Stimulated activated CD4-positive, alpha-beta T cell treated with anti-CD3 and anti-CD28 coated beads, Interleukin-15, amount 100 ng/mL, for 1 hour (primary cell): ENCODE data around the gene TTC21B.
"Not testable (repeated sequence)": the region's sequence is repeated elsewhere in the genome, so short reads cannot be mapped to it uniquely, and the experiment has no call there.

ENCODE experiments used
- DNase-seq, 2 donors: peaks; one replicate each; pipeline ENCODE4 v3.0.0-alpha.2; 2020; ENCODE audit warnings: low read depth in 1 of 2, low spot score in 1 of 2

Gene TTC21B

DNA sequence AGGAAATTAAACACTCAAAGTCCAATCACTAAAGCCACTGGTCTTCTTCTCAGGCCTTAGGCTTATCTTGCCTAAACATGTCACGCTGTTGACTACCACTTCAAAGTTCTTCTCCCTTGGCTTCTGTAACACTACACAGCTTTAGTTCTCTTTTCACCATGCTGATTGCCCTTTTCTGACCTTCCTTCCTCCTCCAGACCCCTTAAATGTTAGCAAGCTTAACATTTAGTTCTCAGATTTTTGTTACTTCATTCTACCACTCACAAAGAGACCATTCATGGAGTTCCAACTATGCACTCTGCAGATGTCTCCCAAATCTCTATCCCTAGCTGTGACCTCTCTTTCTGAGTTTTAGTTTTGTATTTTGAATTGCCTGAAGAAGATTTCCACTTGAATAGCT is 64.4 kb downstream of the TTC21B start:
- DNase-seq, result no peak

DNA sequence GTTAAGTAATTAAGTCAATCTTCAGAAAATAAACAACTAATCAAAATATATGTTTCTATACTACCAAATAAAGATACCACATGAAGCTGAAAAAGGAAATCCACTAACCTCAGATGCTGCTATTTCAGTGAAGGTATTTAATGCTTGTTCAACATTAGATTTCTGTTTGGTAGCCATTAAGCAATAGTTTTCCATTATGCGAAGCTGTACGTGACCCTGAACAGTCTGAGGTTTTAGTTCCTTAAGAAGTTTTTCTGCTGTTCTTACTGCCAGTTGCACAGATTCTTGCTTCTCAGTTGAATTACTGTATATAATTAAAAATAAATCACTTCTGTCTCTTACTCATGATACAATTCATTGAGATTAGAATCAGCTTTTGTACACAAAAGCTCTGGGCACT is 65.4 kb downstream of the TTC21B start:
- DNase-seq, result no peak

DNA sequence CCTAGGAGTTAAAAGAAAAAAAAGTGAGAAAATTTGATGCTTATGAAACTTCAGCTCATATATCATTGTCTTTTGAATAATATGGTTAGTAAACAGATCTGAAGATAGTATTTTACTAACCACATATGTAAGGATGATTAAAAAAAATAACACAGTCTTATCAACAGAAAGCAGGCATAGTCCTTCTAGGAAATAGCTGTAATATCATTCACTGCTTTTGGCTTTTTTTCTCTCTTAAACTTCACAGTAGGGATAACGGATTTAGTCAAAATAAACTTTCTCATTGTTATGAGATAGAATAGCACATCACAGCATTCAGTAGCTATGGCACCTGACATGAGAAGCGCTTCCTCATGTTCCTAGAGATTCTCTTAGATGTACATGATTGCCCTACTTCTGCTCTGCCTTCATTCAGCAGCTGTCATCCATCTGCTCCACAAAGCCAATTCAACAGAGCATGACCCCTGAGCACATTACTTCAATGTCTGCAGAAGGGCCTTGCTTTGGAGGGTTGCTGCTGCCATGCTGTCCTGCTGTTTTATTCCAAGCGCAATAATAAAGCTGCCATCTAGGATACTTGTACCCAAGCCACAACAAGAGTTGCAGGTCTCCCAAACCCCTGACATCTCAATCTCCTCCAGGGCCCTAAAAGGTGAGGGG is 67.0 kb downstream of the TTC21B start:
- no peak for DNase-seq

DNA sequence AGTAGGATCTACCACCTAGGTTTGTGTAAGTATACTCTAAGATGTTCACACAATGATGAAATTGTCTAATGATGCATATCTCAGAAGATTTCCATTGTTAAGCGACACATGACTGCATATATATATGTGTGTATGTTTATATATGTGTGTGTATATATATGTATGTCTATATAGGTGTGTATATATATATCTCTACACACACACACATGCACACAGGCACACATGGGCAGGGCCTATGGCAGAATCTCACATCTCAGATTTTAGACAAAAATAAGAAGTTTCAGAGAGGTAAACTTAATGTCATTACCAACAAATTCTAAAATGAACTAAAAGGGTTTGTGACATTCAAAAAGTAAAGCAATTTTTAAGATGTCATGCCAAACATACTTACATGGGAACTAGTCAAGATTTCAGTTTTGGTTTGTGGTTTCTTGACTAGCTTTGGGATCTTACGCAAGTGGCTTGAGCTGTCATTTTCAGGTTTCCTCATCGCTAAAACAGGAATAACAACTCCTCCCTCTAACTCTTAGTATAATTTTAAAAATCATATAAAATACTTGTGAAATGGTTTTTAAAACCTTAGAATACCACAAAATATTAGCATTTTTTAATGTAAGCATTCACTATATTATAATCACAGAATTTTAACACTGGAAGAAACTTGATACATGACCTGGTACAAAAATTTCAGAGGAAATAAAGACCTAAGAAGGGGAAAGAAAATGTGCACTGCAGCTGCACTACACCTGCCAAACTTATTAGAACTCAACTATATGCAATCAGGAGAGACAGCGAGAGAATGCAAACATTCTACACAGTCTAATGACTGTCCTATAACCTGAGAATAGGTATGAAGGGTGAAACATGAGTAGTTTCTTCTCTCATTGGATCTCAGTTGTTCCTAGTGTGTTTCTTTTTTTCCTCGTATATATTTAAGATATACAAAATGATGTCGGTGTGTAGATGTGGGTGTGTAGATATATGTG is 75.7 kb downstream of the TTC21B start:
- no peak for DNase-seq

GRCh38 chr2:165876712-165877111 is 76.9 kb downstream of the TTC21B start:
- no peak for DNase-seq

DNA sequence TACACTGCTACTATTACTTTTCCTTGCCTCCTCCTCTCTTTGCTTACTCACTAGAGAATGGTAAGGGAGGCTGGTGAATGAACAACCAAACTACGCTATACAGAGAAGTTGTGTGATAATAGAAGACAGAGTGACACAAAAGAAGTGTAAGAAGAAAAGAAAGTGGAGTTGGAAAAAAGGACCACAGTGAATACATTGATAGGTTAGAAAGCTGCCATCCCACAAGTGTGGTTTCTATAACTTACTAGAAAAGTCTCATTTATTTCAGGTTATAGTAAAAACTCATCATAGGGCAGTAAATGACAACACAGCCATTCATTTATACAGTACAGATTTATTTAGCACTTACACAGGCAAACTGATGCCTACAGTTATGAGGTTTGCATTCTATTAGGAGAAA is 77.3 kb downstream of the TTC21B start:
- DNase-seq, result no peak

DNA sequence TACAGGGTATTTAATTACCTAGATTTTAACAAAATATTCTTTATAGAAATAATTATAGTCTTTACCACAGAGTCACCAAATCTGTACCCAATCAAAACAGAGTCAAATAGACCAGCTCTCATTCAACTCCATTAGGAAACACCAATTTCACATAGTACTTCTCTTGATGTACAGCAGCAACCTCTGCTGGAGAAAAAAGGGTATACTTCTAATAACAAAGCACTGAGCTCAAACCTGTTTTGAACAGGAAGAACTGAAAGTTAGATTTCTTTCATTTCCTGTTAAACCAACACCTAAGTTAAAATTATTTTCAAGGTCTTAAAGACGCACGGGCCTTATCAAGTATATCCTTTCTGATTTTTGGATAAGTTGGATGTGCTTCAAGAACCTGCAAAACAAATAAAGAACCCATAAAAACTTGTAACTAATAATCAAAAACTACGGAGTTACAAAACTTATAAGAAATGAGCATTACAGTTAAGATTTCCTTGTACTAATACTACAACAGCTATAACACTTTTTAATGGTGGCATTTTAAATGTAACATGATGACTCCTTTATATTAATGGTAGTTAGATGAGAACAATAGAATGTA is 79.0 kb downstream of the TTC21B start:
- no peak for DNase-seq

DNA sequence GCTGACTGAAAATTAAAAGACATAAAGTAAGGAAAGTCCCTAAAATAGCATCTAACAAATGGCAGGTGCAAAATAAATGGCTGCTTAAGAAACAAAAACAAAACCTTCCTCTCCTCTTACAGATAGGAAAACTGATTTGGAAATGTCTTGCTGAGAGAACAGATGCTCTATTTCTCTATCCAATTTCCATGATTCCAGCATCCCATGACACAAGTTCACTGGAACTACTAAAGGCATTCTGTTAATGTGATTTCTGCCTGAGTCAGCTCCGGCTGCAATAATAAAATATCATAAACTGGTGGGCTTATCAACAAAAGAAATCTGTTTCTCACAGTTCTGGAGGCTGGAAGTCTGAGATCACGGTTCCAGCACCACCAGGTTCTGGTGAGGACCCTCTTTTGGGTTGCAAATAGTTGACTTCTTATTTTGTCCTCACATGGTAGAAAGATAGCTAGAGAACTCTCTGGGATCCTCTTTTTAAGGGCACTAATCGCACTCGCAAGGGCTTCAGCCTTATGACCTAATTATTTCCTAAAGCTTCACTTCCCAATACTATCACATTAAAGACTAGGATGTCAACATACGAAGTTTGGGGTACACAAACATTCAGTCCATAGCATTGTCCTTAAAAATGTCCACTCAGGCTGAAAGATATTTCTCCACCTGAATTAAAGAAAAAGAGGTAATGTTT is 81.3 kb downstream of the TTC21B start:
- no peak for DNase-seq

GRCh38 chr2:165871025-165871424 is 82.6 kb downstream of the TTC21B start:
- DNase-seq, result no peak

GRCh38 chr2:165870346-165870745 is 83.2 kb downstream of the TTC21B start:
- DNase-seq, result no peak

DNA sequence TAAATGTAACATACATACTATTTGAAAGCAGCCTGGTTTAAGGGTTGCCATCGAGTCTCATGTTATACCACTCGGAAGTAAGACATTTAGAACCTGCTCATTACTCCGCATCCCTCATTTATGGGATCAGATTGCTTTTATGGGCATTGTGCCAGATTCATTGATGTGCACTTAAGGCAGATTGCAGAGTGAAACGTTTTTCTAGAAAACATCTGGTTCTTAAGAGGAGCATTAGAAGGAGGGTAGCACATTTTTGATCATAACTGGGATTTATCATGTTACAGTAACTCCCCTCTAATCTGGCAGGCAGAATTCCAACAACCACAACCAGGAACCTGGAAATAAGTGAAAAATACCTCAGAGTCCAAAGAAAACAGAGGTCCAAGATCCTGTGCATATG is 85.4 kb downstream of the TTC21B start:
- DNase-seq, result no peak

GRCh38 chr2:165864296-165864695 is 89.3 kb downstream of the TTC21B start:
- no peak for DNase-seq

GRCh38 chr2:165863810-165864261 is 89.7 kb downstream of the TTC21B start:
- DNase-seq, result no peak

DNA sequence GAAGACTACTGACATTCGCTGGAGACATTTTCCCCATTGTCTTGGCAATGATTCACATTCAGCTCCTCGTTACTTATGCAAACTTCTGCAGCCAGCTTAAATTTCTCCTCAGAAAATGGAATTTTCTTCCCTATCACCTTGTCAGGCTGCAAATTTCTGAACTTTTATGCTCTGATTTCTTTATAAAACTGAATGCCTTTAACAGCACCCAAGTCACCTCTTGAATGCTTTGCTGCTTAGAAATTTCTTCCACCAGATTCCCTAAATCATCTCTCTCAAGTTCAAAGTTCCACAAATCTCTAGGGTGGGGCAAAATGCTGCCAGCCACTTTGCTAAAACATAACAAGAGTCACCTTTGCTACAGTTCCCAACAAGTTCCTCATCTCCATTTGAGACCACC is 92.5 kb downstream of the TTC21B start:
- DNase-seq, result not testable (repeated sequence)

- DNase-seq, result not testable (repeated sequence)
Measured at GRCh38 chr2:165859723-165860122, 93.9 kb downstream of the TTC21B start.

- DNase-seq, result no peak
Measured at GRCh38 chr2:165857876-165858275, 95.7 kb downstream of the TTC21B start.

- no peak for DNase-seq
Measured at GRCh38 chr2:165852394-165852793, 101.2 kb downstream of the TTC21B start.

DNA sequence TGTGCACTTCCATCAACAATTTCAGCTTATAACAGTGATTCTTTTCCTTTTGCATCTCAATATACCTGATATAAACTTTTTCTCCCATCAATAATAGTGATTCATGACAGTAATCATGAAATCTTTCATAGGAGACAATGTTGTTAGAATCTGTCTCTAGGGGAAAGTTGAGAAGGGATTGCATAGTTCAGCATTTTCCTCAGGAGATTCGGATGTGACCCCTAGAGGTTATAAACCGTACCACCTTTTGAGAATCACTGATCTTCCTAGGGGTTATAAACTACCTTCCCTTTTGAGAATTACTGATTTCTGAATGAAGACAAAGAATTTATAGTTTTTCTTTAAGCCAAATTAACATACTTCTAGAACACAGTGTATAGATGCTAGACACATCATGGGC is 106.6 kb downstream of the TTC21B start:
- no peak for DNase-seq

- DNase-seq, result no peak
Measured at GRCh38 chr2:165846056-165846455, 107.5 kb downstream of the TTC21B start.

GRCh38 chr2:165844216-165844615 is 109.4 kb downstream of the TTC21B start:
- no peak for DNase-seq

- DNase-seq, result no peak
Measured at GRCh38 chr2:165843351-165843750, 110.2 kb downstream of the TTC21B start.
